Subcutaneous abdominal adipose tissue (tissue), 5 donors: ENCODE measurements around the gene FIBP.
"Not testable (repeated sequence)": the region's sequence is repeated elsewhere in the genome, so short reads cannot be mapped to it uniquely, and the experiment has no call there.

ENCODE experiments used
- H3K27ac ChIP-seq: one replicate; pipeline ENCODE4 v1.7.0; 2013; ENCODE audit warnings: low read depth, mild to moderate bottlenecking, inconsistent platforms, low read length, moderate library complexity
- H3K27me3 ChIP-seq, 5 donors: one replicate each; pipeline ENCODE4 v1.7.0; 2013; ENCODE audit warnings: low read length in 5 of 5, inconsistent platforms in 1 of 5; ENCODE audit not compliant: control insufficient read depth in 5 of 5, insufficient read depth in 4 of 5
- H3K36me3 ChIP-seq, 5 donors: one replicate each; pipeline ENCODE4 v1.7.0; 2013; ENCODE audit warnings: low read length in 5 of 5; ENCODE audit not compliant: control insufficient read depth in 5 of 5, insufficient read depth in 5 of 5
- H3K4me1 ChIP-seq, 5 donors: one replicate each; pipeline ENCODE4 v1.7.0; 2013; ENCODE audit warnings: low read length in 5 of 5, mild to moderate bottlenecking in 3 of 5, moderate library complexity in 1 of 5; ENCODE audit not compliant: control insufficient read depth in 5 of 5, insufficient read depth in 5 of 5
- H3K4me3 ChIP-seq, 5 donors: one replicate each; pipeline ENCODE4 v1.7.0; 2013; ENCODE audit warnings: low read length in 5 of 5, low read depth in 1 of 5
- H3K9ac ChIP-seq, 5 donors: one replicate each; pipeline ENCODE4 v1.7.0; 2013; ENCODE audit warnings: low read length in 5 of 5, mild to moderate bottlenecking in 4 of 5, moderate library complexity in 3 of 5
- H3K9me3 ChIP-seq, 5 donors: one replicate each; pipeline ENCODE4 v1.7.0; 2013; ENCODE audit warnings: low read length in 5 of 5; ENCODE audit not compliant: control insufficient read depth in 5 of 5
- donor health status: healthy.
- donor health status: healthy.
- donor health status: healthy.
- donor health status: healthy.
- donor health status: healthy.

The FIBP gene

GRCh38 chr11:65892137-65892540 lies 3.9 kb upstream of the FIBP start:
- not testable (repeated sequence) for H3K9me3 ChIP-seq, H3K36me3 ChIP-seq, H3K27me3 ChIP-seq
- Histone ChIP-seq H3K4me3 (peak overlapping the region in 4 of 5 donors; percentile 59 to 88 (median 75)), H3K9ac (peak overlapping the region; percentile 26 to 79 (median 77)), H3K27ac (peak overlapping the region; percentile 99), H3K4me1 (peaks cover 8 to 68% (median 62%) of the 10 kb centered on the region in 5 donors)

GRCh38 chr11:65891219-65892136 lies 3.2 kb upstream of the FIBP start:
- Histone ChIP-seq H3K9me3 (no peaks in the 10 kb centered on the region), H3K4me3 (peak overlapping the region; percentile 59 to 88 (median 78)), H3K27me3 (no peaks in the 10 kb centered on the region), H3K4me1 (peaks cover 8 to 68% (median 62%) of the 10 kb centered on the region in 5 donors), H3K36me3 (peaks cover 2 to 6% (median 4%) of the 10 kb centered on the region in 5 donors), H3K9ac (peak overlapping the region; percentile 26 to 79 (median 77)), H3K27ac (peak overlapping the region; percentile 99)

GRCh38 chr11:65890324-65891218 lies 2.3 kb upstream of the FIBP start, which contains the start of gene CCDC85B:
TSS of gene CCDC85B (plus strand) at chr11:65890673. CDS start at chr11:65890784, 111 bp downstream.
- no peaks in the 10 kb centered on the region for H3K27me3 ChIP-seq
- no peaks in the 10 kb centered on the region for H3K9me3 ChIP-seq
- peaks cover 5 to 13% (median 9%) of the 10 kb centered on the region in 5 donors for H3K36me3 ChIP-seq
- H3K4me1 ChIP-seq = peaks cover 8 to 68% (median 62%) of the 10 kb centered on the region in 5 donors
- H3K4me3 ChIP-seq = peak within 1 kb of the TSS; percentile 75 to 91 (median 79)
- peak within 1 kb of the TSS; percentile 99 for H3K27ac ChIP-seq
- H3K9ac ChIP-seq = peak within 1 kb of the TSS; percentile 59 to 87 (median 79)

GRCh38 chr11:65887723-65888162 lies 528 bp downstream of the FIBP start:
- H3K36me3 ChIP-seq = peaks cover 5 to 38% (median 30%) of the 10 kb centered on the region in 5 donors
- H3K27me3 ChIP-seq = no peaks in the 10 kb centered on the region
- H3K4me1 ChIP-seq = peaks cover 4 to 54% (median 52%) of the 10 kb centered on the region in 5 donors
- H3K9ac ChIP-seq = peak overlapping the region; percentile 35 to 77 (median 68)
- H3K27ac ChIP-seq = peak overlapping the region; percentile 99
- H3K9me3 ChIP-seq = no peaks in the 10 kb centered on the region
- peak overlapping the region; percentile 56 to 91 (median 83) for H3K4me3 ChIP-seq

GRCh38 chr11:65886826-65887722 lies 1.2 kb downstream of the FIBP start:
- Histone ChIP-seq H3K4me1 (peaks cover 4 to 47% (median 45%) of the 10 kb centered on the region in 5 donors), H3K36me3 (peaks cover 5 to 44% (median 34%) of the 10 kb centered on the region in 5 donors), H3K9me3 (no peaks in the 10 kb centered on the region), H3K27me3 (no peaks in the 10 kb centered on the region), H3K9ac (peak overlapping the region in 3 of 5 donors; percentile 60 to 77 (median 68)), H3K27ac (peak overlapping the region; percentile 99), H3K4me3 (peak overlapping the region; percentile 56 to 91 (median 83))

GRCh38 chr11:65885808-65886536 lies 2.3 kb downstream of the FIBP start:
- Histone ChIP-seq H3K27ac (no peak overlapping the region), H3K27me3 (no peaks in the 10 kb centered on the region), H3K4me1 (peaks cover 4 to 36% (median 34%) of the 10 kb centered on the region in 5 donors)

GRCh38 chr11:65885231-65885630 lies 3.0 kb downstream of the FIBP start:
- Histone ChIP-seq H3K27ac (no peak overlapping the region), H3K4me3 (no peak overlapping the region), H3K9me3 (no peaks in the 10 kb centered on the region), H3K4me1 (peaks cover 4 to 31% (median 28%) of the 10 kb centered on the region in 5 donors), H3K36me3 (peaks cover 5 to 44% (median 34%) of the 10 kb centered on the region in 5 donors), H3K27me3 (no peaks in the 10 kb centered on the region), H3K9ac (no peak overlapping the region)

More at GRCh38 chr11:65885808-65886536, 2.3 kb downstream of the FIBP start:
- H3K9ac ChIP-seq = no peak overlapping the region
- H3K9me3 ChIP-seq = no peaks in the 10 kb centered on the region
- H3K4me3 ChIP-seq = no peak overlapping the region
- peaks cover 5 to 44% (median 34%) of the 10 kb centered on the region in 5 donors for H3K36me3 ChIP-seq

- no peak overlapping the region for H3K27ac ChIP-seq
- peaks cover 2 to 26% (median 23%) of the 10 kb centered on the region in 5 donors for H3K4me1 ChIP-seq
- H3K9me3 ChIP-seq = no peaks in the 10 kb centered on the region
- H3K27me3 ChIP-seq = no peaks in the 10 kb centered on the region
- H3K9ac ChIP-seq = peak overlapping the region in 1 of 5 donors; percentile 20
- no peak overlapping the region for H3K4me3 ChIP-seq
- H3K36me3 ChIP-seq = peaks cover 5 to 44% (median 34%) of the 10 kb centered on the region in 5 donors
These were observed 3.6 kb downstream of the FIBP start for GRCh38 chr11:65884716-65885092.
